HCT116 (cell line): Measurements from ENCODE around the gene NSMF. TPM values are rescaled to one million over a fixed set of nuclear protein-coding genes. Genes with fewer than 3 reads are reported as not detected.

Source experiments
- ATAC-seq: fragments of 200-7000 bp; cut with Tn5 transposase; 2 replicates; pipeline ENCODE4 v1.9.1; 2020; ENCODE audit warnings: mild to moderate bottlenecking, moderate library complexity
- BruUV-seq: library from RNA; stranded (reverse); fragments of 400-500 nt; replicated peaks from 2 replicates; lab custom pipeline; 2021; lab: Mats Ljungman, UMichigan
- CTCF ChIA-PET: fragments of 300-600 bp; sonication (Branson Sonifier 250); formaldehyde crosslinking; loops from one replicate; lab custom pipeline; 2021; ENCODE audit warnings: antibody characterized with exemption; lab: Charles Lee
- POLR2A ChIA-PET: fragments of 300-600, 350-600 bp; sonication (Branson Sonifier 250); formaldehyde crosslinking; loops from one replicate; lab custom pipeline; 2021; ENCODE audit warnings: antibody characterized with exemption; lab: Charles Lee
- RAD21 ChIA-PET, 2 experiments: fragments of 300-600 bp; sonication (Branson Sonifier 250); formaldehyde crosslinking; loops; one replicate each; lab custom pipeline; 2023; ENCODE audit warnings: low total read pairs in 2 of 2; ENCODE audit not compliant: uncharacterized antibody in 2 of 2, unreplicated experiment in 2 of 2, low non-redundant PET in 1 of 2; lab: Charles Lee
- DNase-seq: peaks from one replicate; pipeline ENCODE4 v3.0.0-alpha.2; 2010; ENCODE audit warnings: low read depth, low spot score
- H2AFZ ChIP-seq: fragments of 200-600 bp; shearing (Covaris generic), sonication (generic); 2 replicates; pipeline ENCODE4 v1.6.1; 2017; ENCODE audit warnings: low read depth, mixed run types, mixed read lengths, antibody characterized with exemption, low read length; ENCODE audit not compliant: poor library complexity, severe bottlenecking
- H3K27ac ChIP-seq: 2 replicates; pipeline ENCODE4 v1.5.1; 2012; ENCODE audit warnings: low read depth, low read length
- H3K27me3 ChIP-seq: fragments of 200-600 bp; sonication (generic); 2 replicates; pipeline ENCODE4 v1.6.1; 2016; ENCODE audit warnings: mixed run types, low read length, mixed read lengths; ENCODE audit not compliant: insufficient read depth
- H3K36me3 ChIP-seq, 2 experiments: fragments of 200-500 bp in 1 of 2; fragments of 200-600 bp in 1 of 2; sonication (Bioruptor generic) in 1 of 2; sonication (generic) in 1 of 2; 2 replicates each; pipeline versions ENCODE4 v1.5.1 to v1.6.1; 2014 to 2016; ENCODE audit warnings: low read length in 2 of 2, inconsistent platforms in 1 of 2, mixed read lengths in 1 of 2, mixed run types in 1 of 2; ENCODE audit not compliant: insufficient read depth in 2 of 2, control insufficient read depth in 1 of 2
- H3K4me1 ChIP-seq, 2 experiments: fragments of 200-600 bp in 1 of 2; sonication (generic) in 1 of 2; 2 replicates each; pipeline versions ENCODE4 v1.5.1 to v1.6.1; 2012 to 2017; ENCODE audit warnings: low read length in 2 of 2, inconsistent platforms in 1 of 2, mild to moderate bottlenecking in 1 of 2, mixed read lengths in 1 of 2, mixed run types in 1 of 2, moderate library complexity in 1 of 2; ENCODE audit not compliant: insufficient read depth in 2 of 2, control insufficient read depth in 1 of 2
- H3K4me2 ChIP-seq: fragments of 200-600 bp; sonication (generic); 2 replicates; pipeline ENCODE4 v1.6.1; 2017; ENCODE audit warnings: mixed run types, low read length, mixed read lengths
- H3K4me3 ChIP-seq, 2 experiments: fragments of 200-600 bp in 1 of 2; sonication (generic) in 1 of 2; replicated peaks in 1 of 2; 2 replicates each; pipeline ENCODE4 v1.5.1; 2011 to 2016; ENCODE audit warnings: low read length in 2 of 2, control low read depth in 1 of 2, low read depth in 1 of 2, mild to moderate bottlenecking in 1 of 2, mixed read lengths in 1 of 2, mixed run types in 1 of 2
- H3K79me2 ChIP-seq: fragments of 200-600 bp; sonication (generic); 2 replicates; pipeline ENCODE4 v1.6.1; 2017; ENCODE audit warnings: mild to moderate bottlenecking, mixed run types, low read length, moderate library complexity, mixed read lengths; ENCODE audit not compliant: insufficient read depth
- H3K9ac ChIP-seq: fragments of 200-600 bp; sonication (generic); 2 replicates; pipeline ENCODE4 v1.6.1; 2016; ENCODE audit warnings: low read length, mixed read lengths
- H3K9me2 ChIP-seq: fragments of 200-600 bp; sonication (generic), shearing (Covaris generic); 2 replicates; pipeline ENCODE4 v1.6.1; 2017; ENCODE audit warnings: mixed run types, mild to moderate bottlenecking, moderate library complexity; ENCODE audit not compliant: insufficient read depth
- H3K9me3 ChIP-seq, 2 experiments: fragments of 200-500 bp in 1 of 2; fragments of 200-600 bp in 1 of 2; sonication (Bioruptor generic) in 1 of 2; sonication (generic) in 1 of 2; 2 replicates each; pipeline ENCODE4 v1.6.1; 2014 to 2017; ENCODE audit warnings: low read length in 2 of 2, mixed read lengths in 2 of 2, inconsistent platforms in 1 of 2, low read depth in 1 of 2, mild to moderate bottlenecking in 1 of 2, mixed run types in 1 of 2, moderate library complexity in 1 of 2; ENCODE audit not compliant: control insufficient read depth in 1 of 2, insufficient read depth in 1 of 2
- H4K20me1 ChIP-seq: fragments of 200-600 bp; sonication (generic), shearing (Covaris generic); 2 replicates; pipeline ENCODE4 v1.6.1; 2017; ENCODE audit warnings: mixed run types, mild to moderate bottlenecking, moderate library complexity; ENCODE audit not compliant: insufficient read depth
- POLR2AphosphoS5 ChIP-seq: IDR thresholded peaks from 2 replicates; pipeline ENCODE4 v1.6.1; 2011; ENCODE audit warnings: mild to moderate bottlenecking, low read depth, low read length, moderate library complexity
- REST ChIP-seq: IDR thresholded peaks from 2 replicates; pipeline ENCODE4 v1.6.1; 2012; ENCODE audit warnings: low read depth
- intact Hi-C: fragments of 100-400 bp; cut with micrococcal nuclease; formaldehyde crosslinking; loops from 2 replicates; pipeline ENCODE4 v1.10.0; 2022
- total RNA-seq: library from RNA; stranded (reverse); gene quantifications from one replicate; pipeline ENCODE4 v1.2.1, GENCODE V29; 2021; ENCODE audit not compliant: unreplicated experiment

The NSMF gene
- total RNA-seq, 1 experiment from 2014 or later, result 81.9 TPM

GRCh38 chr9:137479892-137480685, 21.0 kb upstream of the NSMF start:
- no peak overlapping the region for H3K4me2 ChIP-seq
- POLR2A ChIA-PET, result no interaction called here
- CTCF ChIA-PET, result no interaction called here

More at GRCh38 chr9:137479892-137480685, 21.0 kb upstream of the NSMF start:
- no peaks in the 10 kb centered on the region for H3K27me3 ChIP-seq
- RAD21 ChIA-PET, result no interaction called here
- TF ChIP-seq POLR2AphosphoS5 (no peak), REST (no peak)
- H3K9me3 ChIP-seq, result peaks cover 4 to 11% of the 10 kb centered on the region in 2 experiments; a peak in 3 of 4 replicates
- H3K36me3 ChIP-seq, result no peaks in the 10 kb centered on the region
- BruUV-seq, result no TSS peak
- intact Hi-C loops, result no loop called here
- H2AFZ ChIP-seq, result no peak overlapping the region
- H4K20me1 ChIP-seq, result no peaks in the 10 kb centered on the region
- DNase-seq, result no peak
- H3K4me1 ChIP-seq, result peaks cover 0 to 6% of the 10 kb centered on the region in 2 experiments; a peak in 1 of 4 replicates
- ATAC-seq, result no peak
- no peaks in the 10 kb centered on the region for H3K79me2 ChIP-seq
- no peak overlapping the region for H3K27ac ChIP-seq
- no peaks in the 10 kb centered on the region for H3K9me2 ChIP-seq
- no peak overlapping the region for H3K9ac ChIP-seq
- no peak overlapping the region for H3K4me3 ChIP-seq
